Vagina (tissue), 2 donors: ENCODE results near the gene NTF3. TPM values are rescaled to one million over a fixed set of nuclear protein-coding genes. Genes with fewer than 3 reads are reported as not detected.

Source experiments
- DNase-seq, 2 donors: peaks; one replicate each; pipeline ENCODE4 v3.0.0-alpha.2; 2017; ENCODE audit errors: extremely low spot score in 2 of 2
- H3K27ac ChIP-seq: fragments of 200-600 bp; sonication (generic); one replicate; pipeline ENCODE4 v1.5.1; 2019
- H3K27me3 ChIP-seq: fragments of 200-600 bp; sonication (generic); one replicate; pipeline ENCODE4 v1.5.1; 2019
- H3K36me3 ChIP-seq, 2 donors: fragments of 200-600 bp; sonication (generic); one replicate each; pipeline ENCODE4 v1.5.1; 2017 to 2019
- H3K4me1 ChIP-seq: fragments of 200-600 bp; sonication (generic); one replicate; pipeline ENCODE4 v1.5.1; 2019
- H3K4me3 ChIP-seq, 2 donors: fragments of 200-600 bp; sonication (generic); 1 replicate in 1 of 2; 2 replicates in 1 of 2; pipeline ENCODE4 v1.5.1; 2016 to 2019
- H3K9me3 ChIP-seq: fragments of 200-600 bp; sonication (generic); one replicate; pipeline ENCODE4 v1.5.1; 2019
- POLR2A ChIP-seq, 2 donors: fragments of 450-650 bp; IDR thresholded peaks; one replicate each; pipeline ENCODE4 v1.6.1; 2017; ENCODE audit warnings: antibody characterized with exemption in 2 of 2, mild to moderate bottlenecking in 2 of 2, moderate library complexity in 2 of 2
- POLR2AphosphoS5 ChIP-seq, 2 donors: sonication (generic); formaldehyde crosslinking; IDR thresholded peaks; one replicate each; pipeline ENCODE4 v1.9.0; 2017; ENCODE audit warnings: antibody characterized with exemption in 2 of 2, mild to moderate bottlenecking in 2 of 2, low read depth in 1 of 2; ENCODE audit not compliant: insufficient read depth in 1 of 2
- intact Hi-C: fragments of 100-400 bp; cut with DNase I; formaldehyde crosslinking; loops from one replicate; pipeline ENCODE4 v1.15.1; 2023
- total RNA-seq: library from RNA; depleted of rRNA; stranded (reverse); fragments of >200 nt; gene quantifications from one replicate; pipeline ENCODE4 v1.2.3, GENCODE V29; 2016
- TF ChIP-seq, protein P1 (sequence below), 3 experiments: fragments of 450-650 bp in 2 of 3; fragments of 200-600 bp in 1 of 3; sonication (generic) in 1 of 3; IDR thresholded peaks; one replicate each; pipeline ENCODE4 v1.5.1; 2017 to 2019; ENCODE audit warnings: antibody characterized with exemption in 3 of 3, mild to moderate bottlenecking in 2 of 3, moderate library complexity in 2 of 3

Gene NTF3
- total RNA-seq, 1 donor from 2014 or later: 1.7 TPM

DNA sequence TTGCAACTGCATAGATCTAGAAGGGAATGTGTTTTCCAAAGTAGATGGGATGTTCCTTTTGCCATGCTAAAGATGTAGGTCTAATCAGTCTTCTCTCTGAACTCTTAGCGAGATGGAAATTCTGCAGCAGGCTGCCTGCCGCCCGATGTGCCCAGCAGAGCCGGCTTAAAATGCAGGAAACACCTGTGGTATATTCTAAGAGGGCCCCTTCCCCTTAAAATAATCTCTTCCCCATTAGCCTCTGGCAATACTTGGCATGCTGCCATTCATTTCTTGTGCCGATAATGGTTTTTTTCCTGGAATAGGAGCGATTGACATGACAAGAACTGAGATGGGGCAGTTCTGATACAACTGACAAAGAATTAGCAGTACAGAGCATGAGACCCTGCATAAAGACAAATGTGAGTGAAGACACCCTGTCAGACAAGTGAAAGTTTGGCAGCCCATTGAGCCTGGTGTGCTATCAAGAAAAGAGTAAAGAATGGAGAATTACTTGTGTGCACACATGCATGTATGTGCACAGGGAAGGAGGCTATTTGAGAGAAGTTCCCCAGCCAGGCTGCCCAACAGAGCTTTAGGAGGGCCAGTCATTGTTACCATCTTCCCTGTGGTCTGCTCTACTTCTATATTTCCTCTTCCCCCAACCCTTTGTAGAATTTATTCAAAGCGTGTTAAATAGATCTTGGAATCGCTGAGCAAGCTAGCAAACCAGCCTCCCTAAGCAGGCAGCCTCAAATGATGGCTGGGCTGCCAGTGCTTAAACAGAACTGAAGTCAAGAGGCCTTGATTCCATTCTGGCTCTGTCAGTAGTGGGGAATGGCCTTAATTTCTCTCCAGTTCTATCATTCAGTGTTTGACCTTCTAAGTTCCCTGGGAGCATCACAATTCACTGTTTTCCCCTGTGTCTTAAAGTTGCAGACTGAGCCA is 29.6 kb upstream of the NTF3 start:
- intact Hi-C loops: no loop called here
- no peak for TF ChIP-seq POLR2AphosphoS5 (IDR thresholded peaks at IDR 0.05; ENCODE audit: insufficient read depth in 1 of 2, low read depth in 1 of 2)
- TF ChIP-seq, protein P1, sequence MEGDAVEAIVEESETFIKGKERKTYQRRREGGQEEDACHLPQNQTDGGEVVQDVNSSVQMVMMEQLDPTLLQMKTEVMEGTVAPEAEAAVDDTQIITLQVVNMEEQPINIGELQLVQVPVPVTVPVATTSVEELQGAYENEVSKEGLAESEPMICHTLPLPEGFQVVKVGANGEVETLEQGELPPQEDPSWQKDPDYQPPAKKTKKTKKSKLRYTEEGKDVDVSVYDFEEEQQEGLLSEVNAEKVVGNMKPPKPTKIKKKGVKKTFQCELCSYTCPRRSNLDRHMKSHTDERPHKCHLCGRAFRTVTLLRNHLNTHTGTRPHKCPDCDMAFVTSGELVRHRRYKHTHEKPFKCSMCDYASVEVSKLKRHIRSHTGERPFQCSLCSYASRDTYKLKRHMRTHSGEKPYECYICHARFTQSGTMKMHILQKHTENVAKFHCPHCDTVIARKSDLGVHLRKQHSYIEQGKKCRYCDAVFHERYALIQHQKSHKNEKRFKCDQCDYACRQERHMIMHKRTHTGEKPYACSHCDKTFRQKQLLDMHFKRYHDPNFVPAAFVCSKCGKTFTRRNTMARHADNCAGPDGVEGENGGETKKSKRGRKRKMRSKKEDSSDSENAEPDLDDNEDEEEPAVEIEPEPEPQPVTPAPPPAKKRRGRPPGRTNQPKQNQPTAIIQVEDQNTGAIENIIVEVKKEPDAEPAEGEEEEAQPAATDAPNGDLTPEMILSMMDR (IDR thresholded peaks at IDR 0.05): no peak
- TF ChIP-seq POLR2A (IDR thresholded peaks at IDR 0.05): no peak
- no peaks in the 10 kb centered on the region for H3K9me3 ChIP-seq
- H3K27me3 ChIP-seq: no peaks in the 10 kb centered on the region
- H3K36me3 ChIP-seq: no peaks in the 10 kb centered on the region
- H3K4me1 ChIP-seq: no peaks in the 10 kb centered on the region
- no peak overlapping the region for H3K27ac ChIP-seq
- no peak for DNase-seq
- no peak overlapping the region for H3K4me3 ChIP-seq

DNA sequence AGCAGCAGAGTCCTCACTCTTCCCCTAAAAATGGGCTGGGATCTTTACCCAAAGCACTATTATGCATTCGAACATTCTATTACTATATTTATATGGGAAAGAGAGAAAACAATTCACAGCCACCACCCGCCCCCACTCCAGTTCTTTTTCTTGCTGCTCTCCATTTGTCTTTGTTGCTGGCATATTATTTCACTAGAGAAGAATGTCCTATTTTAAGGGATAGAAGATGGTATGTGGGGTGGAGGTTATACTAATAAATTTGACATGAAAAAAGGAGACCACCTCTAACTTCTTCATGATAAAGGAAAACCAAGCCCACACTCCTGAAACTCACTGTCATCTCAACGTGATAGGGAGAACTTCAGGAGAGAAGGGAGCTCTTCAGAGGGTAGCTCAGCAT is 28.5 kb upstream of the NTF3 start:
- no peak overlapping the region for H3K27ac ChIP-seq
- TF ChIP-seq POLR2A (IDR thresholded peaks at IDR 0.05): no peak
- TF ChIP-seq, protein P1 (IDR thresholded peaks at IDR 0.05): no peak
- no peak for TF ChIP-seq POLR2AphosphoS5 (IDR thresholded peaks at IDR 0.05; ENCODE audit: insufficient read depth in 1 of 2, low read depth in 1 of 2)
- H3K4me1 ChIP-seq: no peaks in the 10 kb centered on the region
- H3K4me3 ChIP-seq: no peak overlapping the region
- H3K36me3 ChIP-seq: no peaks in the 10 kb centered on the region
- no peak for DNase-seq
- no peaks in the 10 kb centered on the region for H3K9me3 ChIP-seq
- no peaks in the 10 kb centered on the region for H3K27me3 ChIP-seq
- intact Hi-C loops: no loop called here

DNA sequence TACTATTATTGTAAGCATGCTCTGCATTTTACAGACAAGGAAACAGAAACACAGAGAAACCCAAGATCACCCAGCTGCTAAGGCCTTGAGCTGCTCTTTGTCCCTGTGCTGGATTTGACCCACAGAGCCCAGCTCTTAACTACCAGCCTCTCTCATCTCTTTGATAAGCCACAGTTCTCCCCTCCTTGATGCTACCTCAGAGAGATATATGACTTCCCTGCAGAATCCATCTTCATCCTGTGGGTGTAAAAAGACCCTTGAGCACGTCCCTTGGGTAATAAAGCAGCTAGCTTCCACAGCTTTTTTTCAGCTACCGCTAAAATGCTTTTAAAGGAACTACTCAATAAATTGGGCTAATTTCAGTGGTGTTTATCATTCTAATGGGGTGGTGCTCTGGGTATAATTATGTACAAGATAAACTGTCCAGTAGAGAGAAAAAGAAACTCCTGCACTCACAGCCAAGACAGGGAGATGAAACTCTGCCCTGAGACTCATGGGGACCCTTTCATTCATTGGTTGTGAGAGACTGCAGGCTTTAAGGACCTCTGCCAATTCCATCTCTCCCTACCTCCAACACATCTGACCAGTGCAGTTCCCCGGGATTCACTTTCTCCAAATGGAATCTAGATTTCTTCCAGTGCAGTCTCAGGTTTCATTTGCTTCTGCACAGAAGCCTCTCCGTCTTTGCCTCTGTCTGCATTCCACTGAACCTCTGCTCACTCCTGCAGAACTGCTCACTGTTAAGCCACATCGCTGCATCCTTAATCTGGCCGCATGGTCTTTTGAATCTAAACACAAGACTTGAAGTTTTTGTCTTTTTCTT is 24.7 kb upstream of the NTF3 start:
- intact Hi-C loops: no loop called here
- TF ChIP-seq POLR2A (IDR thresholded peaks at IDR 0.05) (no peak), POLR2AphosphoS5 (IDR thresholded peaks at IDR 0.05; ENCODE audit: insufficient read depth in 1 of 2, low read depth in 1 of 2) (no peak)
- TF ChIP-seq, protein P1 (IDR thresholded peaks at IDR 0.05): no peak
- no peaks in the 10 kb centered on the region for H3K9me3 ChIP-seq
- H3K36me3 ChIP-seq: no peaks in the 10 kb centered on the region
- no peak overlapping the region for H3K27ac ChIP-seq
- no peaks in the 10 kb centered on the region for H3K4me1 ChIP-seq
- no peaks in the 10 kb centered on the region for H3K27me3 ChIP-seq
- no peak for DNase-seq
- no peak overlapping the region for H3K4me3 ChIP-seq

DNA sequence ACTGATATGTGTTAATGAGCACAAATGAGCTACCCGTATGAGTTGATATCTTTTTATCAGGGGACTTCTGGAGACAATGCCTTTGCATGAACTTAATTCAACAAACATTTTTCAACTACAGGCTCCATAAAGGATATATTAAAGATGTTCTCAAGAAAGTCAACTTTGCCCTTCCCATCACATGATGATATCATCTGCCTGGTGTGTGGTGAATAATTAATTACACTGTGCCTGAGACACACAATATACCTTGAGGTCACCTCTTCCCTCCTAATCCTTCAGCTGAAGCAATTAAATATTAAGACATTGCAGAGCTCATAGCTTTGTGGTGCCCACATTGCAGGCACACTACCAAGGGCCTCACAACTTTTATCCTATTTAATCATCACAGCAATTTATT is 22.3 kb upstream of the NTF3 start:
- Histone ChIP-seq H3K36me3 (no peaks in the 10 kb centered on the region), H3K4me3 (no peak overlapping the region), H3K27me3 (no peaks in the 10 kb centered on the region), H3K27ac (no peak overlapping the region), H3K9me3 (no peaks in the 10 kb centered on the region), H3K4me1 (no peaks in the 10 kb centered on the region)
- intact Hi-C loops: no loop called here
- no peak for DNase-seq
- TF ChIP-seq POLR2AphosphoS5 (IDR thresholded peaks at IDR 0.05; ENCODE audit: insufficient read depth in 1 of 2, low read depth in 1 of 2) (no peak), POLR2A (IDR thresholded peaks at IDR 0.05) (no peak)
- TF ChIP-seq, protein P1 (IDR thresholded peaks at IDR 0.05): no peak
